GM23248 (cell line): ENCODE results near the gene PEX26. TPM values are rescaled to one million over a fixed set of nuclear protein-coding genes. Genes with fewer than 3 reads are reported as not detected.
A peak's percentile ranks its signal among the peaks of the same experiment; 100 is the strongest.

ENCODE experiments used
- DNase-seq: peaks from one replicate; pipeline ENCODE4 v3.0.0-alpha.2; 2015
- H2AFZ ChIP-seq: fragments of 200-600 bp; sonication (generic); 2 replicates; pipeline ENCODE4 v1.6.1; 2016; ENCODE audit warnings: antibody characterized with exemption
- H3F3A ChIP-seq: fragments of 200-600 bp; sonication (generic); 2 replicates; pipeline ENCODE4 v1.6.1; 2016; ENCODE audit warnings: mild to moderate bottlenecking, antibody characterized with exemption, mixed run types; ENCODE audit not compliant: insufficient read depth
- H3K27ac ChIP-seq: fragments of 200-600 bp; sonication (generic); 2 replicates; pipeline ENCODE4 v1.5.1; 2016; ENCODE audit warnings: mild to moderate bottlenecking
- H3K27me3 ChIP-seq: fragments of 200-600 bp; sonication (generic); replicated peaks from 2 replicates; pipeline ENCODE4 v1.6.1; 2016; ENCODE audit warnings: mild to moderate bottlenecking; ENCODE audit not compliant: insufficient read depth
- H3K36me3 ChIP-seq: fragments of 200-600 bp; sonication (generic); 2 replicates; pipeline ENCODE4 v1.6.1; 2016; ENCODE audit warnings: low read depth, mild to moderate bottlenecking
- H3K4me1 ChIP-seq: fragments of 200-600 bp; sonication (generic); 2 replicates; pipeline ENCODE4 v1.6.1; 2016; ENCODE audit warnings: mild to moderate bottlenecking; ENCODE audit not compliant: insufficient read depth
- H3K4me2 ChIP-seq: fragments of 200-600 bp; sonication (generic); one replicate; pipeline ENCODE4 v1.6.1; 2016; ENCODE audit warnings: mild to moderate bottlenecking; ENCODE audit not compliant: unreplicated experiment
- H3K4me3 ChIP-seq: fragments of 200-600 bp; sonication (generic); 2 replicates; pipeline ENCODE4 v1.5.1; 2016; ENCODE audit warnings: mild to moderate bottlenecking
- H3K79me2 ChIP-seq: fragments of 200-600 bp; sonication (generic); 2 replicates; pipeline ENCODE4 v1.6.1; 2016; ENCODE audit warnings: mild to moderate bottlenecking; ENCODE audit not compliant: insufficient read depth
- H3K9ac ChIP-seq: fragments of 200-600 bp; sonication (generic); 2 replicates; pipeline ENCODE4 v1.6.1; 2016; ENCODE audit warnings: mild to moderate bottlenecking
- H3K9me2 ChIP-seq: fragments of 200-600 bp; sonication (generic); 2 replicates; pipeline ENCODE4 v1.6.1; 2016; ENCODE audit warnings: mixed run types, mild to moderate bottlenecking, moderate library complexity; ENCODE audit not compliant: insufficient read depth
- H3K9me3 ChIP-seq: fragments of 200-600 bp; sonication (generic); one replicate; pipeline ENCODE4 v1.6.1; 2017; ENCODE audit warnings: low read depth
- H4K20me1 ChIP-seq: fragments of 200-600 bp; sonication (generic); 2 replicates; pipeline ENCODE4 v1.6.0; 2016; ENCODE audit not compliant: insufficient read depth
- EZH2 ChIP-seq: fragments of 200-600 bp; sonication (generic); IDR thresholded peaks from 2 replicates; pipeline ENCODE4 v1.6.1; 2018; ENCODE audit warnings: antibody characterized with exemption, mild to moderate bottlenecking; ENCODE audit not compliant: insufficient read depth, poor library complexity, severe bottlenecking
- EZH2phosphoT487 ChIP-seq: fragments of 200-600 bp; sonication (generic); IDR thresholded peaks from 2 replicates; pipeline ENCODE4 v1.6.1; 2018; ENCODE audit warnings: antibody characterized with exemption, moderate library complexity, mild to moderate bottlenecking, low read depth; ENCODE audit not compliant: insufficient read depth
- WGBS, 2 experiments: methylation state at CpG; one replicate each; pipeline ENCODE4 v1.1.6; 2015 to 2017; ENCODE audit warnings: low lambda C conversion rate in 2 of 2, low coverage in 1 of 2; ENCODE audit errors: missing lambda C conversion rate in 2 of 2; 5-methylcytosine and 5-hydroxymethylcytosine counted together
- in situ Hi-C: fragments of 300-500 bp; cut with MboI; formaldehyde crosslinking; loops from 2 replicates; pipeline ENCODE4 v1.15.0; 2020
- polyA plus RNA-seq: library from polyadenylated mRNA; unstranded; fragments of >200 nt; fragmentation: Nextera tagmentation; extraction: Ambion mirVana; gene quantifications from 2 replicates; pipeline ENCODE4 v1.2.1, GENCODE V29; 2016
- total RNA-seq: library from RNA; depleted of rRNA; stranded (reverse); fragments of >200 nt; shearing (Covaris generic); gene quantifications from 2 replicates; pipeline ENCODE4 v1.2.3, GENCODE V29; 2014; rRNA removed

The PEX26 gene
- total RNA-seq (32.2 and 34.1 TPM in 2 replicates), polyA plus RNA-seq (4.0 and 4.7 TPM in 2 replicates)

DNA sequence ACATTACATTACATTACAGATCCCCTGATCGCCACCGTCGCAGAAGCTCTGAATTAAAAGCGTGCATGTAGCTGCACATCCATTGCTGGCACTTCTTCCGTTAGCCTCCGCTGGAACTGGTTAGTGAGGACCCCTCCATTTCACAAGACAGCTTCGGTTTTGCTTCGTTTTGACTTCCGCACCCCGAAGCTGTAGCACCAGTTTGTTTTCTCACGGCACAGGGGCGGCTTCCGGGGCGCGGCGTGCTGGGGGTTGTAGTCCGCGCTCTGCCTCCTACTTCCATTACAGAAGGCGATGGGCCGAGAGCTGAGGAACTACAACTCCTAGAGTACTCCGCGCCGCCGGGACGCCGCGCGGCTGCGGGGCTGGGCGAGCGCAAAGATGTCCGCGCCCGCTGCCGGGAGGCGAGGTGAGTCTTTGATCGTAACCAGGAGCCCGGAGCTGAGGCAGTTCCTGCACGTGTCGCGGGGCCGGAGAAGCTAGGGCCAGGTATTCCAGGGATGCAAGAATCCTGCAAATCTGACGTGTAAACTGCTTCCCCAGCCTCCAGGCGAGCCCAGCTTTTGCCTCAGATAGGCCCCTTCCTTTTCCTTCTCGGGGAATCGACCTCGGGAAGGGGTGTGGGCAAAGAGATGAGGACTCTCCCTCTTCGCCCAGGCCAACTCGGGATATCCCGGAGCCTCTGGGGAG is at the start of gene PEX26:
TSS of gene PEX26 (plus strand) at position 352 of the 690 bp plus-strand sequence. CDS start 387 bp downstream, outside the sequence.
- H3K79me2 ChIP-seq: peaks cover 58% of the 10 kb centered on the region
- H3K4me2 ChIP-seq: peak within 1 kb of the TSS; percentile 90
- no peaks in the 10 kb centered on the region for H4K20me1 ChIP-seq
- H3K4me1 ChIP-seq: peaks cover 16% of the 10 kb centered on the region
- H3F3A ChIP-seq: peaks cover 9% of the 10 kb centered on the region; the same call in 1 of the 2 replicates
- peak within 1 kb of the TSS; percentile 72 for H3K27ac ChIP-seq
- no peaks in the 10 kb centered on the region for H3K27me3 ChIP-seq
- peaks cover 18% of the 10 kb centered on the region; the same call in 1 of the 2 replicates for H3K36me3 ChIP-seq
- peak within 1 kb of the TSS; percentile 79 for H2AFZ ChIP-seq
- H3K9ac ChIP-seq: peak within 1 kb of the TSS; percentile 93
- no peaks in the 10 kb centered on the region for H3K9me2 ChIP-seq
- peak; percentile 99 for DNase-seq
- H3K4me3 ChIP-seq: peak within 1 kb of the TSS; percentile 85
- TF ChIP-seq EZH2 (no peak), EZH2phosphoT487 (no peak)
- in situ Hi-C loops: no loop called here
- no peaks in the 10 kb centered on the region for H3K9me3 ChIP-seq
- WGBS, 2 experiments: 1 to 2% methylated on average over 39 to 50 of the region's 50 CpGs

GRCh38 chr22:18028817-18029527 is 48.8 kb upstream of the PEX26 start:
- 57 to 80% methylated on average over 3 of the region's 3 CpGs for WGBS, 2 experiments

DNA sequence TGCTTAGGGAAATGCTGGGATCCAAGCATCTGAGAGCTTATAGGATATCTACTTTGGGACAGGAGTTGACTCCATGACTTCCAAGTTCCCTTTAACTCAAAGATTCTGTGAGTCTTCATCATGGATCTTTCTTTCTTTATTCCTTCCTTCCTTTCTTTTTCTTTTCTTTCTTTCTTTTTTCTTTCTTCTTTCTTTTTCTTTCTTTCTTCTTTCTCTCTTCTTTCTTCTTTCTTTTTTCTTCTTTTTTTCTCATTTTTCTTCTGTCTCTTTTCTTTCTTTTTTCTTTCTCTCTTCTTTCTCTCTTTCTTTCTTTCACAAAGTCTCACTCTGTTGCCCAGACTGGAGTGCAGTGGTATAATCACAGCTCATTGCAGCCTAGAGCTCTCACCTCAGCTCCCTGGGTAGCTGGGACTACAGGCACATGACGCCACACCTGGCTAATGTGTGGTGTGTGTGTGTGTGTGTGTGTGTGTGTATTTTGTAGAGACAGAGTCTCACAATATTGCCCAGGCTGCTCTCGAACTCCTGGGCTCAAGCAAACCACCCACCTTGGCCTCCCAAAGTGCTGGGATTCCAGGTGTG is 48.0 kb upstream of the PEX26 start:
- Histone ChIP-seq H3K79me2 (no peaks in the 10 kb centered on the region), H3K4me1 (peaks cover 33% of the 10 kb centered on the region), H2AFZ (no peak overlapping the region), H3K27ac (no peak overlapping the region), H4K20me1 (no peaks in the 10 kb centered on the region), H3K36me3 (no peaks in the 10 kb centered on the region), H3F3A (peaks cover 38% of the 10 kb centered on the region), H3K9ac (no peak overlapping the region), H3K4me2 (no peak overlapping the region), H3K27me3 (no peaks in the 10 kb centered on the region), H3K9me2 (no peaks in the 10 kb centered on the region), H3K4me3 (no peak overlapping the region), H3K9me3 (no peaks in the 10 kb centered on the region)
- in situ Hi-C loops: no loop called here
- 96 to 100% methylated on average over 2 of the region's 2 CpGs for WGBS, 2 experiments
- TF ChIP-seq EZH2phosphoT487: no peak
- TF ChIP-seq EZH2: no peak
- DNase-seq: no peak

More at GRCh38 chr22:18028817-18029527, 48.8 kb upstream of the PEX26 start:
- peaks cover 35% of the 10 kb centered on the region for H3F3A ChIP-seq
- H3K36me3 ChIP-seq: no peaks in the 10 kb centered on the region
- in situ Hi-C loops: no loop called here
- no peaks in the 10 kb centered on the region for H3K9me2 ChIP-seq
- no peak overlapping the region for H3K4me3 ChIP-seq
- no peak overlapping the region for H3K4me2 ChIP-seq
- H3K79me2 ChIP-seq: no peaks in the 10 kb centered on the region
- H3K27ac ChIP-seq: no peak overlapping the region
- H3K9me3 ChIP-seq: no peaks in the 10 kb centered on the region
- no peak overlapping the region for H3K9ac ChIP-seq
- no peak for DNase-seq
- TF ChIP-seq EZH2 (no peak), EZH2phosphoT487 (no peak)
- H3K4me1 ChIP-seq: peaks cover 31% of the 10 kb centered on the region
- no peak overlapping the region for H2AFZ ChIP-seq
- H4K20me1 ChIP-seq: no peaks in the 10 kb centered on the region
- H3K27me3 ChIP-seq: no peaks in the 10 kb centered on the region

GRCh38 chr22:18031695-18032454 is 45.9 kb upstream of the PEX26 start:
- Histone ChIP-seq H3K27ac (peak overlapping the region; percentile 94), H3K9me3 (no peaks in the 10 kb centered on the region), H3K9me2 (no peaks in the 10 kb centered on the region), H3K4me1 (peaks cover 31% of the 10 kb centered on the region), H2AFZ (no peak overlapping the region), H3K9ac (peak overlapping the region; percentile 73), H3K4me2 (peak overlapping the region; percentile 76), H3K4me3 (peak overlapping the region; percentile 45), H3K79me2 (no peaks in the 10 kb centered on the region), H3K27me3 (no peaks in the 10 kb centered on the region), H3F3A (peaks cover 38% of the 10 kb centered on the region), H3K36me3 (no peaks in the 10 kb centered on the region), H4K20me1 (no peaks in the 10 kb centered on the region)
- no peak for TF ChIP-seq EZH2
- no peak for TF ChIP-seq EZH2phosphoT487
- peak; percentile 98 for DNase-seq
- in situ Hi-C loops: no loop called here
- WGBS, 2 experiments: 27 to 29% methylated on average over 10 of the region's 10 CpGs
